ENCODE measurements around the gene TLE3.

GRCh38 chr15:70032509-70032908 is 65.2 kb downstream of the TLE3 start:
- no peak for TF ChIP-seq CTCF (IDR thresholded peaks at IDR 0.05)
- no peak for TF ChIP-seq POLR2A (IDR thresholded peaks at IDR 0.05)

All from prostate gland (tissue), 2 donors.